ENCODE measurements around the gene OPTN. TPM values are rescaled to one million over a fixed set of nuclear protein-coding genes. Genes with fewer than 3 reads are reported as not detected.
"Not testable (repeated sequence)": the region's sequence is repeated elsewhere in the genome, so short reads cannot be mapped to it uniquely, and the experiment has no call there.

The OPTN gene
- total RNA-seq, 1 donor from 2014 or later = 151 TPM

DNA sequence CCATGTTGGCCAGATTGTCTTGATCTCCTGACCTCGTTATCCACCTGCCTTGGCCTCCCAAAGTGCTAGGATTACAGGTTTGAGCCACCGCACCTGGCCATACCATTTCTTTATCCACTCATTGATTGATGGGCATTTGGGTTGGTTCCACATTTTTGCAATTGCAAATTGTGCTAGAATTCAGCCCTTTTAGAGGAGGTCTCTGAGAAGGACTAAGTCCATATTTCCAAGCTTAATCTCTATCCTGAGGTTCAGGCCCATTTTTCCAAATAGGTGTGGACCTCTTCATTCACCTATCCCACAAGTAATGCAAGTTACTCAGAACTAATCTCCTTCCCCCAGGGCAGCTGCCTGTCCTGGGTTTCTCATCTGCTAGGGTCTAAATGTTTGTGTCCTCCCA, 9.7 kb upstream of the OPTN start:
- no peaks in the 10 kb centered on the region for H3K9me3 Mint-ChIP-seq (ENCODE audit: low read depth)
- H3K4me3 Mint-ChIP-seq (ENCODE audit: unreplicated experiment) = no peak overlapping the region
- TF ChIP-seq, protein P1, sequence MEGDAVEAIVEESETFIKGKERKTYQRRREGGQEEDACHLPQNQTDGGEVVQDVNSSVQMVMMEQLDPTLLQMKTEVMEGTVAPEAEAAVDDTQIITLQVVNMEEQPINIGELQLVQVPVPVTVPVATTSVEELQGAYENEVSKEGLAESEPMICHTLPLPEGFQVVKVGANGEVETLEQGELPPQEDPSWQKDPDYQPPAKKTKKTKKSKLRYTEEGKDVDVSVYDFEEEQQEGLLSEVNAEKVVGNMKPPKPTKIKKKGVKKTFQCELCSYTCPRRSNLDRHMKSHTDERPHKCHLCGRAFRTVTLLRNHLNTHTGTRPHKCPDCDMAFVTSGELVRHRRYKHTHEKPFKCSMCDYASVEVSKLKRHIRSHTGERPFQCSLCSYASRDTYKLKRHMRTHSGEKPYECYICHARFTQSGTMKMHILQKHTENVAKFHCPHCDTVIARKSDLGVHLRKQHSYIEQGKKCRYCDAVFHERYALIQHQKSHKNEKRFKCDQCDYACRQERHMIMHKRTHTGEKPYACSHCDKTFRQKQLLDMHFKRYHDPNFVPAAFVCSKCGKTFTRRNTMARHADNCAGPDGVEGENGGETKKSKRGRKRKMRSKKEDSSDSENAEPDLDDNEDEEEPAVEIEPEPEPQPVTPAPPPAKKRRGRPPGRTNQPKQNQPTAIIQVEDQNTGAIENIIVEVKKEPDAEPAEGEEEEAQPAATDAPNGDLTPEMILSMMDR (IDR thresholded peaks at IDR 0.05) = no peak
- no peaks in the 10 kb centered on the region for H3K27me3 Mint-ChIP-seq (ENCODE audit: low read depth)
- no peak overlapping the region for H3K27ac Mint-ChIP-seq (ENCODE audit: unreplicated experiment)
- peaks cover 2% of the 10 kb centered on the region for H3K36me3 Mint-ChIP-seq (ENCODE audit: low read depth)
- H3K4me1 Mint-ChIP-seq (ENCODE audit: low read depth) = peaks cover 27% of the 10 kb centered on the region
- DNase-seq (ENCODE audit: low spot score) = no peak

DNA sequence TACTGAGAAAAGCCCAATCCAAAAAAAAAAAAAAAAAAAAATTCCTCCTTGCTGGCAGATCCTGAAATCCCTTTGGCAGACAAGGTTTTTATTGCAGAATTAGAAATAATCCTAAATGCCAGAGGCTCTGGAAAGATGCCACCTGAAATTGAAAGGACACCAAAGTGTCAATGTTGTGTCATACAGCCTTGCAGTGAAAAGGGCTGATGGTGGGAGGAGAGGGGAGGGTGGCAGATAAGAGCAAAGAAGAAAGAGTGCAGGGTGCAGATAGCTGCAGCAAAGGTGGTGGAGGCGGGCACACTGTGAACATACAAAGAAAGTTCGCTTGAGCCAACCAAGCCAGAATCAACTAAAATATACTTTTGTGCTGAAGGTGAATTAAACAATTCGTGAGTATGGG, 8.2 kb upstream of the OPTN start:
- Mint-ChIP-seq H3K27me3 (ENCODE audit: low read depth) (no peaks in the 10 kb centered on the region), H3K4me3 (ENCODE audit: unreplicated experiment) (no peak overlapping the region), H3K9me3 (ENCODE audit: low read depth) (no peaks in the 10 kb centered on the region), H3K27ac (ENCODE audit: unreplicated experiment) (no peak overlapping the region), H3K36me3 (ENCODE audit: low read depth) (peaks cover 2% of the 10 kb centered on the region), H3K4me1 (ENCODE audit: low read depth) (peaks cover 27% of the 10 kb centered on the region)
- no peak for DNase-seq (ENCODE audit: low spot score)
- TF ChIP-seq, protein P1 (IDR thresholded peaks at IDR 0.05) = no peak

DNA sequence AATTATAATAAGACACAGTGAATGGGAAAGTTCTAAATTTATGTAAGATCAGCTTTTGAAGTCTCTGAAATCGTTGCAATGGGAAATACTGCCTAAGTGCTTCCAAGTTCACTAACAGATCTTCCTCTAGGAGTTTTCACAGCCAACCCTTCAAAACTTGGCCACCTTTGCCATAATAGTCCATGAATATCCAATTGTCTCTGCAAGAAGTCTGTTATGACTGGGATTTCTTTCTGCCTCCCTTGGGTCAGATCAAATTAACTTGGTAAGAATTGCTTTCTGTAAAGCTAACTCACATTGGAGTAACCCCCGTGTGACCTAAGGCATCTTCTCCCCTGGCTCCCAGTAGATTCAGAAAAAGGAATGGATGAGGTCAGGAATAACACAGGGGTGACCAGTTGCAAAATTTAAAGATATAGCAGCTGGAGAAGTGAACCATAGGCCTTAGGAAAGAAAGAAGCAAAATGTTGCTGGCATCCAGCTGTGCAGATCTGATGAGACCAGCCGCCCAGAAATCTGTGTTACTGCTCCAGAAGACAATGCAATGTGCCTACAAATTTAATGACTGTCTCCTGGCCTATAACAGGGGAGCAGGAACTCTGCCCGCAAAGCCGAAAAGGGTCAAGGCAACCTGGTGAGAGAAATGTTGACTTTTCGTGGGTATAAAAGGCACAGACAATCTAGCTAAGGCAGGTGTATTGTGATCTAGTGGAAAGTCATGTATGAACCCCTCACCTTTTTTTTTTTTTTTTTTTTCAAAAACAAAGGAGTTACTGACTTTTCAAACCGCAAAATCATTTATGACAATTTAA, 7.5 kb upstream of the OPTN start:
- no peak overlapping the region for H3K4me3 Mint-ChIP-seq (ENCODE audit: unreplicated experiment)
- no peaks in the 10 kb centered on the region for H3K9me3 Mint-ChIP-seq (ENCODE audit: low read depth)
- no peak for DNase-seq (ENCODE audit: low spot score)
- peaks cover 2% of the 10 kb centered on the region for H3K36me3 Mint-ChIP-seq (ENCODE audit: low read depth)
- TF ChIP-seq, protein P1 (IDR thresholded peaks at IDR 0.05) = no peak
- no peaks in the 10 kb centered on the region for H3K27me3 Mint-ChIP-seq (ENCODE audit: low read depth)
- peak overlapping the region; percentile 17 for H3K27ac Mint-ChIP-seq (ENCODE audit: unreplicated experiment)
- H3K4me1 Mint-ChIP-seq (ENCODE audit: low read depth) = peaks cover 27% of the 10 kb centered on the region

DNA sequence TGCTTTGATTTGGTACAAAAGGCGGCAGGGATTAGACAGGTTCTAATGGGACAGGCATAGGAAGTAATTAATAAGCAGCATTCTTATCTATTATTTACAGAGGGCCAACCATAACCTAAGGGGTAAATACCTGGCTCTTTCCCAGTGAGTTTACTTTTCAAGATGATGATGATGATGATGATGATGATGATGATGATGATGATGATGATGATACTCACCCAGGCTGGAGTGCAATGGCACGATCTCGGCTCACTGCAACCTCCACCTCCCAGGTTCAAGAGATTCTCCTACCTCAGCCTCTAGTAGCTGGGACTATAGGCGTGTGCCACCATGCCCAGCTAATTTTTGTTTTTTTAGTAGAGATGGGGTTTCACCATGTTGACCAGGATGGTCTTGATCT, 5.9 kb upstream of the OPTN start:
- H3K27me3 Mint-ChIP-seq (ENCODE audit: low read depth); DNase-seq (ENCODE audit: low spot score); H3K4me3 Mint-ChIP-seq (ENCODE audit: unreplicated experiment); H3K36me3 Mint-ChIP-seq (ENCODE audit: low read depth); H3K9me3 Mint-ChIP-seq (ENCODE audit: low read depth); H3K27ac Mint-ChIP-seq (ENCODE audit: unreplicated experiment): not testable (repeated sequence)
- H3K4me1 Mint-ChIP-seq (ENCODE audit: low read depth) = peaks cover 17% of the 10 kb centered on the region

DNA sequence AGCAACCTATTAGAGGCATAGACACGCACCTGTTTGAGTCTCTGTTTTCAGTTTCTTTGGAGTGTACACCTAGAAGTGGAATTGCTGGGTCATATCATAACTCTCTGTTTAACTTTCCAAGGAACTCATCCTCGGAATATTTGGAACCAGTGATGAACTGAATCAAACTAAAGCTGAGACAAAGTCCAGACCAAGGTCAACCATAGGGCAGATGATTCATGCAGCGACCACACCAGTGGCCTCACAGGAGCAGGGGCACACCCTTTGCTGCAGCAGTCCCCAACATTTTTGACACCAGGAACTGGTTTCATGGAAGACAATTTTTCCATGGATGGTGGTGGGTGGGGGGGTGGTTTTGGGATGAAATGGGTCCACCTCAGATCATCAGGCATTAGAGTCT, 4.9 kb upstream of the OPTN start:
- H3K36me3 Mint-ChIP-seq (ENCODE audit: low read depth) = peaks cover 2% of the 10 kb centered on the region
- no peak for DNase-seq (ENCODE audit: low spot score)

More for the DNA sequence above, 4.9 kb upstream of the OPTN start:
- Mint-ChIP-seq H3K27me3 (ENCODE audit: low read depth) (no peaks in the 10 kb centered on the region), H3K4me1 (ENCODE audit: low read depth) (peaks cover 21% of the 10 kb centered on the region), H3K9me3 (ENCODE audit: low read depth) (no peaks in the 10 kb centered on the region), H3K27ac (ENCODE audit: unreplicated experiment) (no peak overlapping the region), H3K4me3 (ENCODE audit: unreplicated experiment) (no peak overlapping the region)
- TF ChIP-seq, protein P1 (IDR thresholded peaks at IDR 0.05) = no peak
